Cardiac muscle cell (in vitro differentiated cells and primary cell): ENCODE results near the gene PLXND1. TPM values are rescaled to one million over a fixed set of nuclear protein-coding genes. Genes with fewer than 3 reads are reported as not detected.
A peak's percentile ranks its signal among the peaks of the same experiment; 100 is the strongest.

Experiments used
- DNase-seq, 2 donors: peaks; one replicate each; pipeline versions ENCODE4 v3.0.0 to v3.0.0-alpha.2; 2010 to 2017; ENCODE audit warnings: low read depth in 1 of 2, low spot score in 1 of 2
- H3K27ac ChIP-seq: fragments of 200-600 bp; sonication (generic); 2 replicates; pipeline ENCODE4 v1.5.1; 2016
- H3K27me3 ChIP-seq: fragments of 200-600 bp; sonication (generic); 2 replicates; pipeline ENCODE4 v1.6.0; 2016; ENCODE audit warnings: control low read depth
- H3K36me3 ChIP-seq: fragments of 200-600 bp; sonication (generic); 2 replicates; pipeline ENCODE4 v1.5.1; 2016; ENCODE audit warnings: control low read depth
- H3K4me1 ChIP-seq: fragments of 200-600 bp; sonication (generic); 2 replicates; pipeline ENCODE4 v1.8.1; 2017; ENCODE audit warnings: low read depth, mild to moderate bottlenecking, mixed run types
- H3K4me3 ChIP-seq: fragments of 200-600 bp; sonication (generic); 2 replicates; pipeline ENCODE4 v1.5.1; 2016; ENCODE audit warnings: mild to moderate bottlenecking
- H3K9me3 ChIP-seq: fragments of 200-600 bp; sonication (generic); 2 replicates; pipeline ENCODE4 v1.5.1; 2017; ENCODE audit warnings: low read depth, mild to moderate bottlenecking, control low read depth
- CTCF ChIP-seq: IDR thresholded peaks from 2 replicates; pipeline ENCODE4 v1.5.1; 2012; ENCODE audit warnings: low read depth, mild to moderate bottlenecking, low read length
- polyA plus RNA-seq: library from polyadenylated mRNA; unstranded; fragments of >200 nt; fragmentation: Nextera tagmentation; extraction: Ambion mirVana; gene quantifications from 2 replicates; pipeline ENCODE4 v1.2.1, GENCODE V29; 2016
- total RNA-seq: library from RNA; depleted of rRNA; stranded (reverse); fragments of >200 nt; gene quantifications from 2 replicates; pipeline ENCODE4 v1.2.3, GENCODE V29; 2016

PLXND1 gene
- total and polyA plus RNA-seq, 2 experiments from 2014 or later: 15.0 to 56.5 TPM

- Histone ChIP-seq H3K36me3 (no peaks in the 10 kb centered on the region), H3K4me1 (peaks cover 8% of the 10 kb centered on the region), H3K27ac (no peak overlapping the region), H3K27me3 (no peaks in the 10 kb centered on the region), H3K4me3 (no peak overlapping the region), H3K9me3 (no peaks in the 10 kb centered on the region)
- DNase-seq: no peak
- peak; percentile 21 for TF ChIP-seq CTCF
These were observed 18.8 kb upstream of the PLXND1 start for GRCh38 chr3:129625072-129625874.

- no peak for TF ChIP-seq CTCF
These were observed 18.0 kb upstream of the PLXND1 start for GRCh38 chr3:129624347-129625071.

GRCh38 chr3:129623447-129624118 is 17.1 kb upstream of the PLXND1 start:
- no peak overlapping the region for H3K4me3 ChIP-seq
- no peaks in the 10 kb centered on the region for H3K27me3 ChIP-seq
- H3K36me3 ChIP-seq: no peaks in the 10 kb centered on the region
- H3K9me3 ChIP-seq: no peaks in the 10 kb centered on the region
- H3K27ac ChIP-seq: no peak overlapping the region
- TF ChIP-seq CTCF: no peak
- H3K4me1 ChIP-seq: peaks cover 8% of the 10 kb centered on the region
- DNase-seq: peak in 1 of 2 donors; percentile 68

More at GRCh38 chr3:129624347-129625071, 18.0 kb upstream of the PLXND1 start:
- Histone ChIP-seq H3K4me3 (no peak overlapping the region), H3K4me1 (peaks cover 8% of the 10 kb centered on the region), H3K27ac (no peak overlapping the region), H3K27me3 (no peaks in the 10 kb centered on the region), H3K9me3 (no peaks in the 10 kb centered on the region), H3K36me3 (no peaks in the 10 kb centered on the region)
- DNase-seq: peak in 1 of 2 donors; percentile 52

- Histone ChIP-seq H3K27ac (no peak overlapping the region), H3K36me3 (no peaks in the 10 kb centered on the region), H3K9me3 (no peaks in the 10 kb centered on the region), H3K4me1 (peaks cover 5% of the 10 kb centered on the region), H3K27me3 (no peaks in the 10 kb centered on the region), H3K4me3 (no peak overlapping the region)
- no peak for TF ChIP-seq CTCF
- DNase-seq: no peak
These were observed 16.5 kb upstream of the PLXND1 start for GRCh38 chr3:129622933-129623332.

- H3K4me3 ChIP-seq: no peak overlapping the region
- H3K9me3 ChIP-seq: no peaks in the 10 kb centered on the region
- no peaks in the 10 kb centered on the region for H3K27me3 ChIP-seq
- peaks cover 5% of the 10 kb centered on the region for H3K4me1 ChIP-seq
- TF ChIP-seq CTCF: no peak
- DNase-seq: no peak
- no peak overlapping the region for H3K27ac ChIP-seq
- H3K36me3 ChIP-seq: no peaks in the 10 kb centered on the region
These were observed 15.9 kb upstream of the PLXND1 start for GRCh38 chr3:129622226-129622874.
